ENCODE measurements around the gene CEBPB.
"Not testable (repeated sequence)": the region's sequence is repeated elsewhere in the genome, so short reads cannot be mapped to it uniquely, and the experiment has no call there.

The CEBPB gene

DNA sequence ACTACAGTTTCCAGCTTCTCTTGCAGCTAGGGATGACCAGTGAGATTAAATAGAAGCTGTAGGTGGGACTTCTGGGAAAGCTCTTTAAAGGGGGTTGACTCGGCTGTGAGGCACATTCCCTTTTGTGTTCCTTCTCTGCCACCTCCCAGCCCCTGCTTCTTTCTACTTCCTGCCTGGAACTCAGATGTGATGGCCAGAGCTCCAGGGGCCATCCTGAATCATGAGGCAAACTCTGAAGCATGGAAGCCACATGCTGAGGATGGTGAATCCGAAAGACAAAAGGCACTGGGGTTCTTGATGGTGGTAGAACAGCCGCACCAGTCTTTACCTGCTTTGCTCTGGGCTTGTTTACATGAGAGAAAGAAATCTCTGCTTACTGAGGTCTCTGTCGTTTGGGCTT lies 9.1 kb downstream of the CEBPB start:
- TF ChIP-seq, protein P1, sequence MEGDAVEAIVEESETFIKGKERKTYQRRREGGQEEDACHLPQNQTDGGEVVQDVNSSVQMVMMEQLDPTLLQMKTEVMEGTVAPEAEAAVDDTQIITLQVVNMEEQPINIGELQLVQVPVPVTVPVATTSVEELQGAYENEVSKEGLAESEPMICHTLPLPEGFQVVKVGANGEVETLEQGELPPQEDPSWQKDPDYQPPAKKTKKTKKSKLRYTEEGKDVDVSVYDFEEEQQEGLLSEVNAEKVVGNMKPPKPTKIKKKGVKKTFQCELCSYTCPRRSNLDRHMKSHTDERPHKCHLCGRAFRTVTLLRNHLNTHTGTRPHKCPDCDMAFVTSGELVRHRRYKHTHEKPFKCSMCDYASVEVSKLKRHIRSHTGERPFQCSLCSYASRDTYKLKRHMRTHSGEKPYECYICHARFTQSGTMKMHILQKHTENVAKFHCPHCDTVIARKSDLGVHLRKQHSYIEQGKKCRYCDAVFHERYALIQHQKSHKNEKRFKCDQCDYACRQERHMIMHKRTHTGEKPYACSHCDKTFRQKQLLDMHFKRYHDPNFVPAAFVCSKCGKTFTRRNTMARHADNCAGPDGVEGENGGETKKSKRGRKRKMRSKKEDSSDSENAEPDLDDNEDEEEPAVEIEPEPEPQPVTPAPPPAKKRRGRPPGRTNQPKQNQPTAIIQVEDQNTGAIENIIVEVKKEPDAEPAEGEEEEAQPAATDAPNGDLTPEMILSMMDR (IDR thresholded peaks at IDR 0.05; ENCODE audit: extremely low read depth, missing control alignments) = no peak
- no peak for DNase-seq (ENCODE audit: low spot score)

DNA sequence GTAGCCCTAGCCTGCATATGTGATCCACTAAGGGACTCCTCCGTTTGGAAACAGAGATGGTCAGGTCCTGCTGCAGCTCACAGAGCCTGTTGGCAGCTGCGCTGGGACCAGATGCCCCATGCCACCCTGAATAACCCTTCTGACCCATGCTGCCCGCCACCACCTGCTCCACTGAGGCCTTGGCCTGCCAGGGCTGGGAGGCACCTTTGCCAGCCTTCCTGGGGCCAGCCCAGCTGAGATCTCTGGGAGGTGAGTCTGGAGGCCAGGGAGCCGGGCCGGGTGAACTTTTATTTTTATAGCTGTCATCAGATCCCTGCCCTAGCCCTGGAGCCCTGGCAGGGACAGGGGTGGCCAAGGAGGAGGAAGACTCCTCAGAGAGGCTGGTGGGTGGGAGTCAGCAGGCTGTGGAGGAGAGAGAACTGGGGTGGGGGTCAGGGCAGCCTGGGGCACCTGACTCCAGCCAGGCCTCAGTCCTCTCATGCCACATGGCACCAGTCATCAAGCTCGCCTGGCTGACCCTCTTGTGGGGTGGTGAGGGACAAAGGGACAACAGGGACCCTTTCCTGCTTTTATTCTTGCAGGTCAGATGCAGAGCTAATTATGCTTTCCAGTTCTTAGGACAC lies 10.0 kb downstream of the CEBPB start:
- no peak for DNase-seq (ENCODE audit: low spot score)
- TF ChIP-seq, protein P1 (IDR thresholded peaks at IDR 0.05; ENCODE audit: extremely low read depth, missing control alignments) = no peak

DNA sequence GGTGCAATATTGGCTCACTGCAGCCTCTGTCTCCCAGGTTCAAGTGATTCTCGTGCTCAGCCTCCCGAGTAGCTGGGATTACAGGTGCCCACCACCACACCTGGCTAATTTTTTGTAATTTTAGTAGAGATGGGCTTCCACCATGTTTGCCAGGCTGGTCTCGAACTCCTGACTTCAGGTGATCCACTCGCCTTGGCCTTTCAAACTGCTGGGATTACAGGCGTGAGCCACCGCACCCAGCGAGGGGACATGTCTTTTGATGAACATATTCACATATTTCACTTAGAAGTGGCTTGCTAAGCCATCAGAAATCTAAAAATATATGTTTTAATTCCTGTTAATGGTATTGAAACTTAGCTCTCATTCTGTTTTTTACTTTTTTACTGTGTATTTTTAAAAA lies 11.1 kb downstream of the CEBPB start:
- DNase-seq (ENCODE audit: low spot score) = not testable (repeated sequence)

DNA sequence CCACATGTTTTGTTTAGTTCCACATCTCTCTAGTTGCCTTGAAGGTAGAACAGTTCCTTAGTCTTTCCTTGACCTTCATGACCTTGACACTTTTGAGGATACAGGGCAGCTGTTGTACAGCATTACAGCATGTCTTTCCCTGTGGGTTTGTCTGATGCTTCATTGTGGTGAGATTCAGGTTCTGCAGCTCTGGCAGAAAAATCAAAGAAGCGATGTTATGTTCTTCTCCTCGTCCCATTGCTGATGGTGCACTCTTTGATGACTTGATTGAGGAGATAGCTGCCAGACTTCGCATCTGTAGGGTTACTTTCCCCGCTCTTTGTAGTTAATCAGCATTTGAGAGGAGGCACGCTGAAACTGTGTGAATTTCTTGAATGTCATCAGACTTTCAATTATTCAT lies 12.0 kb downstream of the CEBPB start:
- TF ChIP-seq, protein P1 (IDR thresholded peaks at IDR 0.05; ENCODE audit: extremely low read depth, missing control alignments) = no peak
- DNase-seq (ENCODE audit: low spot score) = no peak

DNA sequence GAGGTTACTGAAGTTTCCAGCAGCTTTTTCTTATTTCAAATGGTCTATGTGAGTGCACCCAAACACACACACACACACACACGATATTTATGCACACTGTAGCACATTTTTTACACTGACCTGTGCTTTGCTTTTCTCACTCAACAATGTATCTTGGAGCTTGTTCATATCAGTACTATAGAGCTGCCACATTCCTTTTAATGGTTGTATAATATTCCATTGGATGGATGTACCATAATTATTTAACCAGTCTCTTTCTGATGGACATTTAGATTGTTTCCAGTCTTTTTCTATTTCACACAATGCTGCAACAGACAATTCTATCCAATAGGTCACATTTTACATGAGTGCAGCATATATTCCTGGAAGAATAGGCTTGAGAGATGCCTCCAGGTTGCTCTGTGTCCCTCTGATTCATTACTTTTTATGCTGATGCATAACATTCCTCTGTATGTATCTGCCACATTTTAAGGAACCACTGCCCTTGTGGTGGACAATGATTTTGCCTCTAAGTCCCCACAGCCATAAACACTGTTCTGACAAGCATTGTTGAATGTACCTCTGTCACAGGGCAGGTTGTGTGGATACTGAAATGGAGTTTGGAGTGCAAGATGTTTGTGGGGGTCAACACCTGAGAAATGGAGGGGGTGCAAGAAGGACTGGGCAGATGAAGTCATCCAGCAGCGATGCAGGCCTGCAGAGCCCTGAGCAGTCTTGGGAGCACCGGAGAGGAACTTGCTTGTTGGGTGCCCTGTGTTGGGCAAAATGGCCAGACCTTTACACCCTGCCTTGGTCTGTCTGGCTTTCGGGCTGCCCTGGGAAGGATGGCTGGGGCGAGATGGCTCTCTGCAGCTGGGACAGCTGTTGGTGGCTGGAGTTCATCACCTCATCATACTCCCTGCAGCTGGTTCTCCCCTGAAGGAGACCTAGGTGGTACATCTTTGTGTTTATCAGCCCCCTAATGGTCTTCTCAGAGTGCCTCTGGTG lies 13.6 kb downstream of the CEBPB start:
- no peak for DNase-seq (ENCODE audit: low spot score)
- TF ChIP-seq, protein P1 (IDR thresholded peaks at IDR 0.05; ENCODE audit: extremely low read depth, missing control alignments) = no peak

DNA sequence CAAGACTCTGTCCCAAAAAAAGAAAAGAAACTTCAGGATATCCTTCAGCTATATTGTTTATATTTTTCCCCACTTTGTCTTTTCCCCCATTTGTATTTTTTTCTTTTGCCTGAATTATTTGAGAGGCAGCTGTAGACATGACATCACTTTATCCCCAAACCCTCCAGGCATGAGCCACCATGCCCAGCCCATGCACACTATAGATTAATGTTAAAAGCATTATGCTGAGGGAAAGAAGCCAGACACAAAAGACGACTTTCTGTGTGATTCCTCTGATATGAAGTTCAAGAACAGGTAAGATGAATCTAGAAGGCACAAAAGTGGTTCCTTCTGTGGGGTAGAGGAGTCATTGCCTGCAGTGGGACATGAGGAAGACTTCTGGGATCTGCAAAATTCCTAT lies 16.4 kb downstream of the CEBPB start:
- DNase-seq (ENCODE audit: low spot score) = no peak
- TF ChIP-seq, protein P1 (IDR thresholded peaks at IDR 0.05; ENCODE audit: extremely low read depth, missing control alignments) = no peak

DNA sequence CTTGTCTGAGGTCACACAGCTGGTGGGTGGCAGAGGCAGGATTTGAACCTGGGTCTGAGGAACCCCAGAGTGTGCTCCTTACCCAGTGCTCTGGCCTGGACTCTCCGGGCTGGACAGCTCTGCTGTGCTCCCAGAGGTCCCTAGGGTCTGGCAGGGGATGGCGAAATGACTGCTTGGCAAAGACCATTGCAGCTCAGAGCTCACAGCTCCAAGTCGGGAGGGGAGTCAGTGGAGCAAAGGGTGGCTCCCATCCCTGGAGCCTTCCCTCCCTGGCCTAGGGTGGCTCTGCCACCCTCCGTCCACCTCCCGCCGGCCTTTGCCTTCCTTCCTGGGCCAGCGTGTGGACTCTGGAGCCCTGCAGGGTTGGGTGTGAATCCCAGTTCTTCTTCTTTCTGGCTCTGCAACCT lies 17.5 kb downstream of the CEBPB start:
- TF ChIP-seq, protein P1 (IDR thresholded peaks at IDR 0.05; ENCODE audit: extremely low read depth, missing control alignments) = no peak
- no peak for DNase-seq (ENCODE audit: low spot score)

DNA sequence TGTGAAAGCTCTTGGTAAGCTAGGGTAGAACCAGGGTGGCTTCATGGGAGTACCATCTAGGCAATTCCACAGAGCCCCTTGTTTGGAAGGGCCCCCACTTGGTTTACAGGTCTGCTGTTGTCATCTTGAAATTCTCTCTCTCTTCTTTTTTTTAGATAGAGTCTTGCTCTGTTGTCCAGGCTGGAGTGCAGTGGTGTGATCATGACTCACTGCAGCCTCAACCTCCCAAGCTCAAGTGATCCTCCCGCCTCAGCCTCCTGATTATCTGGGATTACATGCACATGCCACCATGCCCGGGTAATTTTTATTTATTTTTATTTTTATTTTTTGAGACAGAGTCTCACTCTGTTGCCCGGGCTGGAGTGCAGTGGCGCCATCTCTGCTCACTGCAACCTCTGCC lies 18.2 kb downstream of the CEBPB start:
- not testable (repeated sequence) for DNase-seq (ENCODE audit: low spot score)
